ENCODE data around the gene SRPRA.
"Not testable (repeated sequence)": the region's sequence is repeated elsewhere in the genome, so short reads cannot be mapped to it uniquely, and the experiment has no call there.

Gene SRPRA

GRCh38 chr11:126257144-126257543 lies 11.6 kb downstream of the SRPRA start:
- no peak for TF ChIP-seq CTCF (IDR thresholded peaks at IDR 0.05; ENCODE audit: low read depth, low read length)
- peaks cover 50% of the 10 kb centered on the region for H3K36me3 ChIP-seq
- no peaks in the 10 kb centered on the region for H3K9me3 ChIP-seq (ENCODE audit: severe bottlenecking)
- H3K4me3 ChIP-seq (ENCODE audit: low read depth, low read length) = no peak overlapping the region
- no peak overlapping the region for H3K27ac ChIP-seq
- H3K27me3 ChIP-seq (ENCODE audit: insufficient read depth, low read depth, severe bottlenecking) = no peaks in the 10 kb centered on the region
- no peak for DNase-seq

- peaks cover 44% of the 10 kb centered on the region for H3K36me3 ChIP-seq
- H3K27me3 ChIP-seq (ENCODE audit: insufficient read depth, low read depth, severe bottlenecking) = no peaks in the 10 kb centered on the region
- no peak overlapping the region for H3K4me3 ChIP-seq (ENCODE audit: low read depth, low read length)
- TF ChIP-seq CTCF (IDR thresholded peaks at IDR 0.05; ENCODE audit: low read depth, low read length) = no peak
- DNase-seq = no peak
- no peak overlapping the region for H3K27ac ChIP-seq
- no peaks in the 10 kb centered on the region for H3K9me3 ChIP-seq (ENCODE audit: severe bottlenecking)
Observed at GRCh38 chr11:126256216-126256615, 12.5 kb downstream of the SRPRA start.

GRCh38 chr11:126255507-126255906 lies 13.2 kb downstream of the SRPRA start:
- not testable (repeated sequence) for H3K27ac ChIP-seq; DNase-seq; H3K4me3 ChIP-seq (ENCODE audit: low read depth, low read length); H3K9me3 ChIP-seq (ENCODE audit: severe bottlenecking); H3K27me3 ChIP-seq (ENCODE audit: insufficient read depth, low read depth, severe bottlenecking)
- H3K36me3 ChIP-seq = peaks cover 45% of the 10 kb centered on the region

GRCh38 chr11:126254819-126255218 lies 13.9 kb downstream of the SRPRA start:
- Histone ChIP-seq H3K9me3 (ENCODE audit: severe bottlenecking) (no peaks in the 10 kb centered on the region), H3K36me3 (peaks cover 46% of the 10 kb centered on the region), H3K4me3 (ENCODE audit: low read depth, low read length) (no peak overlapping the region), H3K27me3 (ENCODE audit: insufficient read depth, low read depth, severe bottlenecking) (no peaks in the 10 kb centered on the region), H3K27ac (no peak overlapping the region)
- no peak for TF ChIP-seq CTCF (IDR thresholded peaks at IDR 0.05; ENCODE audit: low read depth, low read length)
- DNase-seq = no peak

GRCh38 chr11:126253265-126253664 lies 15.4 kb downstream of the SRPRA start:
- no peak for TF ChIP-seq CTCF (IDR thresholded peaks at IDR 0.05; ENCODE audit: low read depth, low read length)
- H3K27me3 ChIP-seq (ENCODE audit: insufficient read depth, low read depth, severe bottlenecking) = no peaks in the 10 kb centered on the region
- DNase-seq = no peak
- H3K4me3 ChIP-seq (ENCODE audit: low read depth, low read length) = no peak overlapping the region
- peaks cover 46% of the 10 kb centered on the region for H3K36me3 ChIP-seq
- no peaks in the 10 kb centered on the region for H3K9me3 ChIP-seq (ENCODE audit: severe bottlenecking)
- no peak overlapping the region for H3K27ac ChIP-seq

GRCh38 chr11:126246636-126247035 lies 22.1 kb downstream of the SRPRA start:
- Histone ChIP-seq H3K4me3 (ENCODE audit: low read depth, low read length) (no peak overlapping the region), H3K27ac (no peak overlapping the region), H3K27me3 (ENCODE audit: insufficient read depth, low read depth, severe bottlenecking) (no peaks in the 10 kb centered on the region), H3K36me3 (peaks cover 27% of the 10 kb centered on the region), H3K9me3 (ENCODE audit: severe bottlenecking) (no peaks in the 10 kb centered on the region)
- TF ChIP-seq CTCF (IDR thresholded peaks at IDR 0.05; ENCODE audit: low read depth, low read length) = no peak
- no peak for DNase-seq

Measured in WERI-Rb-1 (cell line).